ENCODE measurements around the gene ZNF638.
"Not testable (repeated sequence)": the region's sequence is repeated elsewhere in the genome, so short reads cannot be mapped to it uniquely, and the experiment has no call there.

ZNF638 gene

DNA sequence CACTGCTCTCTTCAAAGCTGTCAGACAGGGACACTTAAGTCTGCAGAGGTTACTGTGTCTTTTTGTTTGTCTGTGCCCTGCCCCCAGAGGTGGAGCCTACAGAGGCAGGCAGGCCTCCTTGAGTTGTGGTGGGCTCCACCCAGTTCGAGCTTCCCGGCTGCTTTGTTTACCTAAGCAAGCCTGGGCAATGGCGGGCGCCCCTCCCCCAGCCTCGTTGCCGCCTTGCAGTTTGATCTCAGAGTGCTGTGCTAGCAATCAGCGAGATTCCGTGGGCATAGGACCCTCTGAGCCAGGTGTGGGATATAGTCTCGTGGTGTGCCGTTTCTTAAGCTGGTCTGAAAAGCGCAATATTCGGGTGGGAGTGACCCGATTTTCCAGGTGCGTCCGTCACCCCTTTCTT lies 85.3 kb downstream of the ZNF638 start:
- H3K23ac ChIP-seq (ENCODE audit: low read length); H3K79me2 ChIP-seq (ENCODE audit: control insufficient read depth, insufficient read depth, low read length, poor library complexity); H3K4me3 ChIP-seq (ENCODE audit: low read depth, low read length); H2BK12ac ChIP-seq (ENCODE audit: low read length); H2AFZ ChIP-seq (ENCODE audit: insufficient read depth, low read length, poor library complexity); H3K18ac ChIP-seq (ENCODE audit: low read length); H3K9me3 ChIP-seq (ENCODE audit: insufficient read depth, low read depth, low read length); H3K4me1 ChIP-seq (ENCODE audit: control insufficient read depth in 1 of 2, insufficient read depth in 2 of 2, low read length in 2 of 2); H2AK5ac ChIP-seq (ENCODE audit: low read length); H3K27me3 ChIP-seq (ENCODE audit: insufficient read depth, low read length); H4K8ac ChIP-seq (ENCODE audit: low read depth, low read length); H3K36me3 ChIP-seq (ENCODE audit: control insufficient read depth in 1 of 2, insufficient read depth in 2 of 2, low read length in 2 of 2); H2BK5ac ChIP-seq (ENCODE audit: low read depth, low read length, poor library complexity); DNase-seq; H4K12ac ChIP-seq (ENCODE audit: low read depth, low read length); H2BK120ac ChIP-seq (ENCODE audit: insufficient read depth, low read length, poor library complexity); H3K9ac ChIP-seq (ENCODE audit: low read length); H3K79me1 ChIP-seq (ENCODE audit: low read length); H3K4ac ChIP-seq (ENCODE audit: low read depth, low read length); H3K4me2 ChIP-seq (ENCODE audit: low read length); H3K27ac ChIP-seq (ENCODE audit: low read depth, low read length); H3K14ac ChIP-seq (ENCODE audit: low read length): not testable (repeated sequence)
- WGBS (ENCODE audit: extremely low coverage, insufficient coverage, insufficient read length): no CpG with 5 or more reads among the region's 15 CpGs
- peak overlapping the region; percentile 47 for H4K91ac ChIP-seq (ENCODE audit: low read depth, low read length)

DNA sequence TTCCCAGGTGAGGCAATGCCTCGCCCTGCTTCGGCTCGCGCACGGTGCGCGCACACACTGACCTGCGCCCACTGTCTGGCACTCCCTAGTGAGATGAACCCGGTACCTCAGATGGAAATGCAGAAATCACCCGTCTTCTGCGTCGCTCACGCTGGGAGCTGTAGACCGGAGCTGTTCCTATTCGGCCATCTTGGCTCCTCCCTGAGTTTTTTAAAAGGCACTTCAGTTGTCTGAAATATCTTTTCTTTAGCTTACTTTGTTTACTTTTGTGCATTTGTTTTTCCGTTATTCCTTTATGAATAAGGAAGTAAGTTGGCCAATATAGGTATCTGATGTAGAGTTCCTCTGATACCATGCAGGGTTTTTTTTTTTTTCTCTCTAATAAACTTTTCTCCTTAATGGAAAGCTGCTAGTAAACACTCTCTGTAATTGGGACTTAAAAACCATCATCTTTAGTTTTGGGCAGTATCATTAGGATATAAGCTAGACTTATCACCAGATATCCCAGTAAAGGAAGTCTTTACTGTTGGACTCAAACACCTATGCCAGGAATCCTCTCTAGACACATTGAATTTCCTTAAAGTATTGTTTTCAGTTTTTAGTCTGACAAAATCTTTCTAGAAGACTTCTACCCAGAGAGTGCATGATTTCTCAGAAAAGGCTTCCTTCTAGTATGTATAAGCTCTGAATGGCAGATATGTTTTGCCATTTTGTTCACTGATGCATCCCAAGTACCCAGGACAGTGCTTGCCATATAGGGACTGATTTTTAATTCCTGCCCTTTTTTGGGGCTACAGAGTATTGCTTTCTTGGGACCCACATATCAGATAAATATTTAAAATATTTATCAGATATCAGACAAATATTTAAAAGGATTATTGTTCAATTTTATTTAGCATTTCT lies 86.0 kb downstream of the ZNF638 start:
- Histone ChIP-seq H3K4ac (ENCODE audit: low read depth, low read length) (no peak overlapping the region), H2AFZ (ENCODE audit: insufficient read depth, low read length, poor library complexity) (no peak overlapping the region), H3K9me3 (ENCODE audit: insufficient read depth, low read depth, low read length) (no peaks in the 10 kb centered on the region), H3K23ac (ENCODE audit: low read length) (no peak overlapping the region), H2BK5ac (ENCODE audit: low read depth, low read length, poor library complexity) (no peak overlapping the region), H2AK5ac (ENCODE audit: low read length) (no peak overlapping the region), H3K4me3 (ENCODE audit: low read depth, low read length) (no peak overlapping the region), H3K18ac (ENCODE audit: low read length) (no peak overlapping the region), H3K79me1 (ENCODE audit: low read length) (no peaks in the 10 kb centered on the region), H2BK12ac (ENCODE audit: low read length) (no peak overlapping the region), H3K36me3 (ENCODE audit: control insufficient read depth in 1 of 2, insufficient read depth in 2 of 2, low read length in 2 of 2) (no peaks in the 10 kb centered on the region), H4K12ac (ENCODE audit: low read depth, low read length) (no peak overlapping the region), H3K79me2 (ENCODE audit: control insufficient read depth, insufficient read depth, low read length, poor library complexity) (no peaks in the 10 kb centered on the region), H2BK120ac (ENCODE audit: insufficient read depth, low read length, poor library complexity) (no peak overlapping the region), H4K8ac (ENCODE audit: low read depth, low read length) (no peak overlapping the region), H3K27me3 (ENCODE audit: insufficient read depth, low read length) (no peaks in the 10 kb centered on the region), H3K9ac (ENCODE audit: low read length) (no peak overlapping the region), H4K91ac (ENCODE audit: low read depth, low read length) (peak overlapping the region; percentile 47), H3K14ac (ENCODE audit: low read length) (no peak overlapping the region), H3K4me1 (ENCODE audit: control insufficient read depth in 1 of 2, insufficient read depth in 2 of 2, low read length in 2 of 2) (no peaks in the 10 kb centered on the region), H3K27ac (ENCODE audit: low read depth, low read length) (peak overlapping the region; percentile 40), H3K4me2 (ENCODE audit: low read length) (peak overlapping the region; percentile 24)
- DNase-seq: peak in 1 of 2 donors; percentile 23
- no CpG with 5 or more reads among the region's 16 CpGs for WGBS (ENCODE audit: extremely low coverage, insufficient coverage, insufficient read length)

DNA sequence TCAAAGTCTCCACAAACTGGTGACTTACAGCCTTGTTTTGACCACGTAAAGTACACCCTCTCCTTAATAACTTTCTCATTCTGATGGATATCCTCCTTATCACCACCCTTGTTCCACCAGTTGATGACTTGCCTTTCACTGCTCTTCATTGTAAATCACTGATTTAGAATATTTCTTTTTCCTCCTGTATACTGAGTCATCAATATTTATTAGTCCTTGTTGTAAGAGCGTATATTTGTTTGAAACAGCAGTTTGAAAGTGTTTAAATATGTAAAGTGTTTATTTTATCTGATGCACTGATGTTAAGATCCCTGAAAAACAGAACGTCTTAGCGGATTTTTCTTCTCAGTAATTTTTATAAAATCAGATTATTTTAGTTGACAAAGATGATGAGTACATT lies 87.6 kb downstream of the ZNF638 start:
- Histone ChIP-seq H3K9ac (ENCODE audit: low read length) (no peak overlapping the region), H4K91ac (ENCODE audit: low read depth, low read length) (no peak overlapping the region), H3K4me1 (ENCODE audit: control insufficient read depth in 1 of 2, insufficient read depth in 2 of 2, low read length in 2 of 2) (no peaks in the 10 kb centered on the region), H3K79me2 (ENCODE audit: control insufficient read depth, insufficient read depth, low read length, poor library complexity) (no peaks in the 10 kb centered on the region), H3K79me1 (ENCODE audit: low read length) (no peaks in the 10 kb centered on the region), H2AFZ (ENCODE audit: insufficient read depth, low read length, poor library complexity) (no peak overlapping the region), H3K27ac (ENCODE audit: low read depth, low read length) (no peak overlapping the region), H2BK12ac (ENCODE audit: low read length) (no peak overlapping the region), H3K4ac (ENCODE audit: low read depth, low read length) (no peak overlapping the region), H3K9me3 (ENCODE audit: insufficient read depth, low read depth, low read length) (no peaks in the 10 kb centered on the region), H2BK120ac (ENCODE audit: insufficient read depth, low read length, poor library complexity) (no peak overlapping the region), H3K36me3 (ENCODE audit: control insufficient read depth in 1 of 2, insufficient read depth in 2 of 2, low read length in 2 of 2) (peaks cover 0 to 9% of the 10 kb centered on the region in 2 experiments), H4K8ac (ENCODE audit: low read depth, low read length) (no peak overlapping the region), H2BK5ac (ENCODE audit: low read depth, low read length, poor library complexity) (no peak overlapping the region), H3K18ac (ENCODE audit: low read length) (no peak overlapping the region), H3K23ac (ENCODE audit: low read length) (no peak overlapping the region), H3K14ac (ENCODE audit: low read length) (no peak overlapping the region), H4K12ac (ENCODE audit: low read depth, low read length) (no peak overlapping the region), H3K27me3 (ENCODE audit: insufficient read depth, low read length) (no peaks in the 10 kb centered on the region), H2AK5ac (ENCODE audit: low read length) (no peak overlapping the region), H3K4me3 (ENCODE audit: low read depth, low read length) (no peak overlapping the region), H3K4me2 (ENCODE audit: low read length) (no peak overlapping the region)
- DNase-seq: no peak
- 100% methylated on average over 1 of the region's 4 CpGs for whole genome bisulfite sequencing (ENCODE audit: extremely low coverage, insufficient coverage, insufficient read length)

DNA sequence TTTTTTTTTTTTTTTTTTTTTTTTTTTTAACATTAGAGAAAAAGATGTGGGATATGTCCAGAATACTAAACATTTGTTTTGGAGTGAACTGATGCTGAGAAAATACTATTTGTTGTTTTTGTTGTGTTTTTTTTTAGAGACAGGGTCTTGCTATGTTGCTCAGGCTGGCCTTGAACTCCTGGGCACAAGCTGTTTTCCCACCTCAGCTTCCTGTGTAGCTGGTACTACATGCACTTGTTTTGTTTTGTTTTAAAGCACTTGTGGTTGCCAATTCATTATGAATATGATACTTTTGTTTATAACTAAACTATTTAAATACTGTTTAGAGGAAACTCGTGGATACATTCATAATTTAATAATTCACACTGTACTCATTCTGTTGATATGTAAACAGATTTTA lies 88.4 kb downstream of the ZNF638 start:
- Histone ChIP-seq H2BK12ac (ENCODE audit: low read length) (no peak overlapping the region), H3K4me2 (ENCODE audit: low read length) (no peak overlapping the region), H3K79me1 (ENCODE audit: low read length) (no peaks in the 10 kb centered on the region), H3K4me3 (ENCODE audit: low read depth, low read length) (no peak overlapping the region), H2BK120ac (ENCODE audit: insufficient read depth, low read length, poor library complexity) (no peak overlapping the region), H3K18ac (ENCODE audit: low read length) (no peak overlapping the region), H3K9me3 (ENCODE audit: insufficient read depth, low read depth, low read length) (no peaks in the 10 kb centered on the region), H2AK5ac (ENCODE audit: low read length) (no peak overlapping the region), H2BK5ac (ENCODE audit: low read depth, low read length, poor library complexity) (no peak overlapping the region), H3K14ac (ENCODE audit: low read length) (no peak overlapping the region), H4K8ac (ENCODE audit: low read depth, low read length) (no peak overlapping the region), H3K23ac (ENCODE audit: low read length) (no peak overlapping the region), H3K27ac (ENCODE audit: low read depth, low read length) (no peak overlapping the region), H4K12ac (ENCODE audit: low read depth, low read length) (no peak overlapping the region), H3K27me3 (ENCODE audit: insufficient read depth, low read length) (no peaks in the 10 kb centered on the region), H3K4me1 (ENCODE audit: control insufficient read depth in 1 of 2, insufficient read depth in 2 of 2, low read length in 2 of 2) (no peaks in the 10 kb centered on the region), H3K36me3 (ENCODE audit: control insufficient read depth in 1 of 2, insufficient read depth in 2 of 2, low read length in 2 of 2) (peaks cover 0 to 9% of the 10 kb centered on the region in 2 experiments), H4K91ac (ENCODE audit: low read depth, low read length) (no peak overlapping the region), H3K79me2 (ENCODE audit: control insufficient read depth, insufficient read depth, low read length, poor library complexity) (no peaks in the 10 kb centered on the region), H3K9ac (ENCODE audit: low read length) (no peak overlapping the region), H3K4ac (ENCODE audit: low read depth, low read length) (no peak overlapping the region), H2AFZ (ENCODE audit: insufficient read depth, low read length, poor library complexity) (no peak overlapping the region)
- WGBS (ENCODE audit: extremely low coverage, insufficient coverage, insufficient read length): no CpG with 5 or more reads among the region's 1 CpG
- no peak for DNase-seq
